ENCODE data around the gene INSL4. TPM values are rescaled to one million over a fixed set of nuclear protein-coding genes. Genes with fewer than 3 reads are reported as not detected.
A peak's percentile ranks its signal among the peaks of the same experiment; 100 is the strongest.

INSL4 gene
- total RNA-seq, result under 1 TPM in 1 of 2 donors, not detected in 1; 0.16 TPM
- polyA plus RNA-seq (ENCODE audit: insufficient read depth, low read depth, low replicate concordance), result not detected
- long read RNA-seq, donor 1, result 0 reads
- long read RNA-seq, donor 2, result 0 reads

DNA sequence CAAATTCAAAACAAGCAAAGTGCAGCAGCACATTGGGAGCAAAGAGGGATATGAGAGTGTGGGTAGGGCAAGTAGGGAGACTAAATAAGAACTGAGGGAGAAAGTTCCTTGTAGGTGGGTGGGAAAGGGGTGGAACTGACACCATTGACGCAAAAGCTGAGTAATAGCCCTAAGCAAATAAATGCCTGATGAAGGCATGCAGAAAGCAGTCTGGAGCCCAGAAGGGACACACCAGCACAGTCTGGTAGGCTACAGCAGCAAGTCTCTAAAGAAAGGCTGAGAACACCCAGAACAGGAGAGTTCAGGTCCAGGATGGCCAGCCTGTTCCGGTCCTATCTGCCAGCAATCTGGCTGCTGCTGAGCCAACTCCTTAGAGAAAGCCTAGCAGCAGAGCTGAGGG lies at the start of gene INSL4:
TSS of gene INSL4 (plus strand) at position 208 of the 400 bp plus-strand sequence. CDS start at position 313, 105 bp downstream.
- TF ChIP-seq, protein P1, sequence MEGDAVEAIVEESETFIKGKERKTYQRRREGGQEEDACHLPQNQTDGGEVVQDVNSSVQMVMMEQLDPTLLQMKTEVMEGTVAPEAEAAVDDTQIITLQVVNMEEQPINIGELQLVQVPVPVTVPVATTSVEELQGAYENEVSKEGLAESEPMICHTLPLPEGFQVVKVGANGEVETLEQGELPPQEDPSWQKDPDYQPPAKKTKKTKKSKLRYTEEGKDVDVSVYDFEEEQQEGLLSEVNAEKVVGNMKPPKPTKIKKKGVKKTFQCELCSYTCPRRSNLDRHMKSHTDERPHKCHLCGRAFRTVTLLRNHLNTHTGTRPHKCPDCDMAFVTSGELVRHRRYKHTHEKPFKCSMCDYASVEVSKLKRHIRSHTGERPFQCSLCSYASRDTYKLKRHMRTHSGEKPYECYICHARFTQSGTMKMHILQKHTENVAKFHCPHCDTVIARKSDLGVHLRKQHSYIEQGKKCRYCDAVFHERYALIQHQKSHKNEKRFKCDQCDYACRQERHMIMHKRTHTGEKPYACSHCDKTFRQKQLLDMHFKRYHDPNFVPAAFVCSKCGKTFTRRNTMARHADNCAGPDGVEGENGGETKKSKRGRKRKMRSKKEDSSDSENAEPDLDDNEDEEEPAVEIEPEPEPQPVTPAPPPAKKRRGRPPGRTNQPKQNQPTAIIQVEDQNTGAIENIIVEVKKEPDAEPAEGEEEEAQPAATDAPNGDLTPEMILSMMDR (IDR thresholded peaks at IDR 0.05), result no peak
- TF ChIP-seq POLR2A (IDR thresholded peaks at IDR 0.05), result no peak
- Histone ChIP-seq H3K27me3 (no peaks in the 10 kb centered on the region), H3K27ac (no peak within 1 kb of the TSS), H3K36me3 (ENCODE audit: low read depth, missing control alignments) (no peaks in the 10 kb centered on the region), H3K4me1 (no peaks in the 10 kb centered on the region), H3K4me3 (no peak within 1 kb of the TSS), H3K9me3 (no peaks in the 10 kb centered on the region)
- intact Hi-C loops (cut with DNase I; ENCODE audit: low total_unique reads), result no loop called here
- DNase-seq, result no peak
- WGBS, 2 donors, result 87 to 100% methylated on average over 1 to 2 of the region's 2 CpGs

DNA sequence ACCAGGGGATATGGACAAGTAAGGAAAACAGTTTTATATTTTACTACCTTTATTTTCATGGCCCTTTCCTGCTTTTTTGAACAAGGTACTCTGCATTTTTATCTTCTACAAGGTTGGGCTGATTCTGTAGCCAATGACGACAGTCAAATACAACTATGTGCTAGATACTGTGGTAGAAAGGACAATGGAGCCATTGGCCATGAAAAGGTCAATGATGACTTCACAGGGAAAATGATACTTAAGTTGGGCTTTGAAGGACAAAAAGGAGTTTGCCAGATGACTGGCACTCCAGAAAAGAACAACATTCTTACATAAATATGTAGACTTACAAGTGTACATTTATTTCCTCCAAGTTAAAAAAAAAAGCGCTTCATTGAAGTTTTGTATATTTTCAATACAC lies 46.4 kb upstream of the INSL4 start:
- H3K9me3 ChIP-seq, result no peaks in the 10 kb centered on the region
- TF ChIP-seq, protein P1 (IDR thresholded peaks at IDR 0.05), result no peak
- TF ChIP-seq POLR2A (IDR thresholded peaks at IDR 0.05), result no peak
- peak overlapping the region in 1 of 2 donors; percentile 25 for H3K27ac ChIP-seq
- intact Hi-C loops (cut with DNase I; ENCODE audit: low total_unique reads), result no loop called here
- 51 to 59% methylated on average over 2 of the region's 2 CpGs for WGBS, 2 donors
- DNase-seq, result no peak
- H3K4me3 ChIP-seq, result peak overlapping the region; percentile 36 to 48
- H3K36me3 ChIP-seq (ENCODE audit: low read depth, missing control alignments), result no peaks in the 10 kb centered on the region
- no peaks in the 10 kb centered on the region for H3K27me3 ChIP-seq
- H3K4me1 ChIP-seq, result no peaks in the 10 kb centered on the region

DNA sequence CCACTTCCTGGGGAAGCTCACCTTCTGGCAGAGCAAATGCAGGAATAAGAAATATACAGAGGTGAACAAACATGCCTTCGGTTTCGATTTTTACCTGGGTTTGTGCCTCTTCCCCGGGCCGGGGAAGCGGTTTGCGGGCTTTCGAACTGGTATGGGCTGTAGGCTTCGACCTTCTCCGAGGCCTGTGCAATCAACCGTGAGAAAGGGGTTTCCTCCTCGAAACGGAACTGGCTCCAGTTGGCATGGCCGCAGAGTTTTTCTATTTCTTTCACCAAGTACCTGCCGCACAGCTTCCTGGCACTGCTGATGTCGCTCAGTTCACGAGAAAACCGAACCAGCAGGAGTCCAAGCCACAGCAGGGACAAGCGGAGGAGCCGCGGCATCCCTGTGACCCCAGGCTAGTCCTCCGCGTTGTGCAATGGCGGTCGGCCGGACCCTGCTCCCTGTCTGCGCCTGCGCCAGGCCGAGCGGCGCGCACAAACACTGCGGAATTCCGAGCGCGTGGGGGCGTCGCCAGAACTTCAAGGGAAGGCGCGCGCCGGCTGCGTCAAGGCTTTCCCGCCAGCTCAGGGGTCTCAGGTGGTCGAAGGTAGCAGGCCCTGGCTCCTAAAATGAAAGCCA lies 45.9 kb upstream of the INSL4 start, which contains the start of gene INSL6:
TSS of gene INSL6 (minus strand) at position 420 of the 621 bp plus-strand sequence. CDS start at position 383, 37 bp downstream.
- TF ChIP-seq POLR2A (IDR thresholded peaks at IDR 0.05), result no peak
- TF ChIP-seq, protein P1 (IDR thresholded peaks at IDR 0.05), result no peak
- no peaks in the 10 kb centered on the region for H3K4me1 ChIP-seq

DNA sequence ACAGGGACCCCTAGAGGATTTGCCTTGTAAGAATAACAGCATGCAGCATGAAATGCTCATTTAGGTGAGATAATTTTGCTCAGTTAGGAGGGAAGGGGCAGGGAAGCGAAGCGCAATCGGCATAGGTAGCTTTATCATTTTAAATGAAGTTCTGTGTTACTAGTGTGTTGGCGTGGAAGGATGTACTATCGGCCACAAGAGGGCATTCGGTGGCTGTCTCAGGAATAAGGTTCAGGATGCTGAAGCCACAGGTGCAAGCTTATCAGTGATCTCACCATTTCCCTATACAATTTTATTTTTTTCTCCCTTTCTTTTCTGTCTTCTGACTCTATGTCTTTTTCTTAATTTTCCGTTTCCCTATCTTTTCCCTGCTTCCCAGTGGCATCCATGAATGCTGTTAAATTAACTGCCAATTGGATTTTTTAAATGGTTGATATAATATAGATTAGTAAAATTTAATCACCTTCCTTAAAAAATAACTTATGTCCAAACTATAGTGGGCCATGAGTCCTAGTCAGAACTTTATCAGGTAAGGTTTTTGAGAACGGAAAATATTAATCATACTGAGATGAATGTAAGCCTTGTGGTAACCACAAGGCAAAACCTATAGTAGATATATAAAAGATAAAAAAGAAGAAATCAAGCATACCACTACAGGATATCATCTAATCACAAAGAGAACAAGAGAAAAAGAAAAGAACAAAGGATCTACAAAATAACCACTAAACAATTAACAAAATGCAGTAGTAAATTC lies 44.6 kb upstream of the INSL4 start:
- no peaks in the 10 kb centered on the region for H3K36me3 ChIP-seq (ENCODE audit: low read depth, missing control alignments)
- no peak for TF ChIP-seq POLR2A (IDR thresholded peaks at IDR 0.05)
- TF ChIP-seq, protein P1 (IDR thresholded peaks at IDR 0.05), result peak in 2 of 3 experiments; percentile 46 to 57
- intact Hi-C loops (cut with DNase I; ENCODE audit: low total_unique reads), result no loop called here
- H3K4me1 ChIP-seq, result no peaks in the 10 kb centered on the region
- peak; percentile 69 for DNase-seq
- no peaks in the 10 kb centered on the region for H3K9me3 ChIP-seq
- peak overlapping the region; percentile 36 to 48 for H3K4me3 ChIP-seq
- 23 to 32% methylated on average over 8 of the region's 8 CpGs for WGBS, 2 donors
- no peaks in the 10 kb centered on the region for H3K27me3 ChIP-seq
- no peak overlapping the region for H3K27ac ChIP-seq

More for the DNA sequence above, 45.9 kb upstream of the INSL4 start, which contains the start of gene INSL6:
- no peaks in the 10 kb centered on the region for H3K27me3 ChIP-seq
- WGBS, 2 donors, result 62 to 81% methylated on average over 16 to 42 of the region's 44 CpGs
- H3K36me3 ChIP-seq (ENCODE audit: low read depth, missing control alignments), result no peaks in the 10 kb centered on the region
- H3K4me3 ChIP-seq, result peak within 1 kb of the TSS; percentile 36 to 48
- no peaks in the 10 kb centered on the region for H3K9me3 ChIP-seq
- peak within 1 kb of the TSS in 1 of 2 donors; percentile 25 for H3K27ac ChIP-seq
- peak; percentile 72 for DNase-seq
- intact Hi-C loops (cut with DNase I; ENCODE audit: low total_unique reads), result no loop called here
